ENCODE results near the gene UGT1A6. TPM values are rescaled to one million over a fixed set of nuclear protein-coding genes. Genes with fewer than 3 reads are reported as not detected.

The UGT1A6 gene
- total and polyA plus RNA-seq, 2 experiments from 2014 or later, result not detected

- peaks cover 26% of the 10 kb centered on the region for H3K9me3 Mint-ChIP-seq
- H3K36me3 Mint-ChIP-seq (ENCODE audit: low read depth), result peaks cover 4% of the 10 kb centered on the region; the same call in 2 of the 3 replicates
These were observed 87.0 kb downstream of the UGT1A6 start for GRCh38 chr2:233779722-233780121.

More at GRCh38 chr2:233779722-233780121, 87.0 kb downstream of the UGT1A6 start:
- Mint-ChIP-seq H3K27me3 (ENCODE audit: insufficient read depth, low read depth, poor library complexity) (no peaks in the 10 kb centered on the region), H3K4me1 (no peaks in the 10 kb centered on the region), H3K27ac (no peak overlapping the region), H3K4me3 (no peak overlapping the region)
- 0 out of 2 replicates have a peak, but pooled peaks cover 4% of the 10 kb centered on the region for H3K9me2 ChIP-seq (ENCODE audit: insufficient read depth)
- no peak for ATAC-seq
- H2AFZ ChIP-seq, result no peak overlapping the region
- no peak overlapping the region for H3K4me2 ChIP-seq
- H3K4me3 ChIP-seq, result no peak overlapping the region
- TF ChIP-seq ZNF331 (CRISPR knock-in tag; IDR thresholded peaks at IDR 0.05; ENCODE audit: low read depth), result no peak
- TF ChIP-seq EZH2 (IDR thresholded peaks at IDR 0.05; ENCODE audit: low read depth, unreplicated experiment), result no peak
- no peak for TF ChIP-seq CTCF (conservative IDR thresholded peaks at IDR 0.05; ENCODE audit: low read depth in 2 of 2)
- TF ChIP-seq EZH2phosphoT487 (IDR thresholded peaks at IDR 0.05; ENCODE audit: unreplicated experiment), result no peak
- TF ChIP-seq ETS1 (IDR thresholded peaks at IDR 0.05), result no peak
- no peak for TF ChIP-seq ZNF114 (CRISPR knock-in tag; IDR thresholded peaks at IDR 0.05)
- TF ChIP-seq CREB1 (CRISPR knock-in tag; IDR thresholded peaks at IDR 0.05; ENCODE audit: low read depth), result no peak
- no peak for TF ChIP-seq JUNB (IDR thresholded peaks at IDR 0.05; ENCODE audit: unreplicated experiment)
- TF ChIP-seq POLR2AphosphoS5 (IDR thresholded peaks at IDR 0.05; ENCODE audit: low read depth), result no peak
- TF ChIP-seq REST (IDR thresholded peaks at IDR 0.05; ENCODE audit: unreplicated experiment), result no peak
- no peak for TF ChIP-seq ZNF462 (CRISPR knock-in tag; IDR thresholded peaks at IDR 0.05)
- TF ChIP-seq NANOG (IDR thresholded peaks at IDR 0.05; ENCODE audit: borderline replicate concordance), result no peak
- TF ChIP-seq STAT1 (IDR thresholded peaks at IDR 0.05; ENCODE audit: unreplicated experiment), result no peak
- no peak overlapping the region for H3K27ac ChIP-seq (ENCODE audit: low read depth)
- no peaks in the 10 kb centered on the region for H3K79me2 ChIP-seq (replicated peaks; ENCODE audit: insufficient read depth)
- H3K4me1 ChIP-seq (ENCODE audit: insufficient read depth), result no peaks in the 10 kb centered on the region
- DNase-seq (ENCODE audit: low spot score), result no peak
- no peaks in the 10 kb centered on the region for H4K20me1 ChIP-seq (replicated peaks; ENCODE audit: insufficient read depth)
- no peaks in the 10 kb centered on the region for H3K36me3 ChIP-seq (ENCODE audit: insufficient read depth)
- no peaks in the 10 kb centered on the region for H3F3A ChIP-seq (replicated peaks; ENCODE audit: low read depth)
- no peaks in the 10 kb centered on the region for H3K27me3 ChIP-seq (ENCODE audit: insufficient read depth)

Measured in GM23338 (cell line).